ENCODE results near the gene RNF123. TPM values are rescaled to one million over a fixed set of nuclear protein-coding genes. Genes with fewer than 3 reads are reported as not detected.

The RNF123 gene
- total RNA-seq, 1 experiment from 2014 or later = 40.6 TPM

DNA sequence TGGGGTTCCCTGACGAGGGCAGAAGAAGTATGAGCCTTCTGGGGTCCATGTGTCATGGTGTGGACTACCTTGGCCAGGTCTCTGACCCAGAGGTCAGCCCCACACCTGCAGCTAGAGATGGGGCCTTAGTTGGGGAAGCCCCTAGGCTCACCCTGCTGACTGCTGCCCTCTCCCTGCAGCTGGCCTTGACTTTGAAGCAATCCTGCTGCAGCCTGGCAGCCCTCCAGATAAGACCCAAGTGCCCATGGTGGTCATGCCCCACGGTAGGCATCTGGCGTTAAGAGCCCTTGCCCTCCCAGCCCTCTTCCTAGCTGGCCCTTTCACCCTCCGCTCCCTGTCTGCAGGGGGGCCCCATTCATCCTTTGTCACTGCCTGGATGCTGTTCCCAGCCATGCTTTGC is 7.8 kb upstream of the RNF123 start:
- Histone ChIP-seq H3K79me2 (ENCODE audit: insufficient read depth, low read length) (no peaks in the 10 kb centered on the region), H4K20me1 (ENCODE audit: control insufficient read depth, insufficient read depth, insufficient read length) (no peaks in the 10 kb centered on the region), H3K4me2 (ENCODE audit: insufficient read depth, insufficient read length, low read length) (no peak overlapping the region), H3K79me1 (ENCODE audit: insufficient read depth, low read depth, low read length, poor library complexity, severe bottlenecking) (no peaks in the 10 kb centered on the region), H2AK5ac (ENCODE audit: insufficient read length, low read length) (no peak overlapping the region), H3K27me3 (ENCODE audit: insufficient read depth, low read length) (no peaks in the 10 kb centered on the region), H3K9ac (ENCODE audit: extremely low read depth, insufficient read length, low read length) (no peak overlapping the region), H2AFZ (ENCODE audit: low read length) (no peak overlapping the region), H4K91ac (ENCODE audit: insufficient read length, low read depth, low read length) (no peak overlapping the region), H3K14ac (ENCODE audit: insufficient read depth, low read length) (no peak overlapping the region), H4K8ac (replicated peaks; ENCODE audit: insufficient read length, low read depth, low read length) (no peak overlapping the region), H3K4me1 (ENCODE audit: insufficient read depth, low read length) (no peaks in the 10 kb centered on the region), H3K27ac (ENCODE audit: insufficient read length, low read depth, low read length) (no peak overlapping the region), H3K4ac (ENCODE audit: low read depth, low read length) (no peak overlapping the region), H3K23ac (ENCODE audit: insufficient read length, low read depth, low read length) (no peak overlapping the region), H3K56ac (ENCODE audit: insufficient read length, low read depth, low read length) (no peak overlapping the region), H3T11ph (ENCODE audit: low read length) (no peak overlapping the region), H3K23me2 (ENCODE audit: insufficient read length, low read depth, low read length, poor library complexity, severe bottlenecking) (no peaks in the 10 kb centered on the region), H2BK12ac (ENCODE audit: insufficient read length, low read depth, low read length) (no peak overlapping the region), H2BK20ac (ENCODE audit: low read depth, low read length, poor library complexity, severe bottlenecking) (no peak overlapping the region), H3K18ac (ENCODE audit: insufficient read length, low read depth, low read length) (no peak overlapping the region), H4K5ac (ENCODE audit: insufficient read length, low read depth, low read length) (no peak overlapping the region), H2BK15ac (ENCODE audit: low read depth, low read length) (no peak overlapping the region), H2BK5ac (ENCODE audit: insufficient read length, low read length) (no peak overlapping the region), H3K9me3 (ENCODE audit: control insufficient read depth, low read depth, low read length) (no peaks in the 10 kb centered on the region), H2BK120ac (ENCODE audit: low read depth, low read length, poor library complexity, severe bottlenecking) (no peak overlapping the region)
- peaks cover 4% of the 10 kb centered on the region in 2 experiments for H3K4me1 Mint-ChIP-seq
- TF ChIP-seq, protein P1, sequence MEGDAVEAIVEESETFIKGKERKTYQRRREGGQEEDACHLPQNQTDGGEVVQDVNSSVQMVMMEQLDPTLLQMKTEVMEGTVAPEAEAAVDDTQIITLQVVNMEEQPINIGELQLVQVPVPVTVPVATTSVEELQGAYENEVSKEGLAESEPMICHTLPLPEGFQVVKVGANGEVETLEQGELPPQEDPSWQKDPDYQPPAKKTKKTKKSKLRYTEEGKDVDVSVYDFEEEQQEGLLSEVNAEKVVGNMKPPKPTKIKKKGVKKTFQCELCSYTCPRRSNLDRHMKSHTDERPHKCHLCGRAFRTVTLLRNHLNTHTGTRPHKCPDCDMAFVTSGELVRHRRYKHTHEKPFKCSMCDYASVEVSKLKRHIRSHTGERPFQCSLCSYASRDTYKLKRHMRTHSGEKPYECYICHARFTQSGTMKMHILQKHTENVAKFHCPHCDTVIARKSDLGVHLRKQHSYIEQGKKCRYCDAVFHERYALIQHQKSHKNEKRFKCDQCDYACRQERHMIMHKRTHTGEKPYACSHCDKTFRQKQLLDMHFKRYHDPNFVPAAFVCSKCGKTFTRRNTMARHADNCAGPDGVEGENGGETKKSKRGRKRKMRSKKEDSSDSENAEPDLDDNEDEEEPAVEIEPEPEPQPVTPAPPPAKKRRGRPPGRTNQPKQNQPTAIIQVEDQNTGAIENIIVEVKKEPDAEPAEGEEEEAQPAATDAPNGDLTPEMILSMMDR (conservative IDR thresholded peaks at IDR 0.05) = no peak
- H3K4me3 Mint-ChIP-seq = no peak overlapping the region
- peaks cover 30 to 69% (median 63%) of the 10 kb centered on the region in 3 experiments; a peak in 6 of 7 replicates for H3K36me3 Mint-ChIP-seq (ENCODE audit: insufficient read depth in 1 of 3, low read depth in 3 of 3)
- no peak for DNase-seq
- no CpG with 5 or more reads among the region's 4 CpGs for WGBS (ENCODE audit: extremely low coverage, insufficient read length, low lambda C conversion rate)
- no peaks in the 10 kb centered on the region for H3K27me3 Mint-ChIP-seq (ENCODE audit: low read depth)
- no peaks in the 10 kb centered on the region for H3K9me3 Mint-ChIP-seq
- no peak overlapping the region for H3K27ac Mint-ChIP-seq

Measured in H9 (cell line).